PC-9 (cell line): ENCODE results near the gene PPM1N. TPM values are rescaled to one million over a fixed set of nuclear protein-coding genes. Genes with fewer than 3 reads are reported as not detected.

ENCODE experiments used
- BruUV-seq: library from RNA; stranded (reverse); fragments of 400-500 nt; replicated peaks from 2 replicates; lab custom pipeline; 2021; lab: Mats Ljungman, UMichigan
- CTCF ChIA-PET: fragments of 300-600 bp; sonication (Branson Sonifier 250); formaldehyde crosslinking; loops from one replicate; lab custom pipeline; 2022; ENCODE audit warnings: antibody characterized with exemption; lab: Charles Lee
- POLR2A ChIA-PET: fragments of 300-600 bp; sonication (Branson Sonifier 250); formaldehyde crosslinking; loops from one replicate; lab custom pipeline; 2022; ENCODE audit warnings: antibody characterized with exemption; ENCODE audit not compliant: unreplicated experiment; lab: Charles Lee
- DNase-seq, 2 experiments: peaks; one replicate each; pipeline versions ENCODE4 v3.0.0 to v3.0.0-alpha.2; 2015 to 2022; ENCODE audit warnings: mixed read lengths in 1 of 2
- H2AFZ ChIP-seq: fragments of 200-600 bp; sonication (generic); 2 replicates; pipeline ENCODE4 v1.8.1; 2017; ENCODE audit warnings: antibody characterized with exemption
- H3F3A ChIP-seq: fragments of 200-600 bp; sonication (generic); 2 replicates; pipeline ENCODE4 v1.8.1; 2017; ENCODE audit warnings: antibody characterized with exemption, mild to moderate bottlenecking, low read depth; ENCODE audit not compliant: insufficient read depth
- H3K27ac ChIP-seq: fragments of 200-600 bp; sonication (generic); 2 replicates; pipeline ENCODE4 v1.6.1; 2016; ENCODE audit warnings: mixed run types
- H3K27me3 ChIP-seq: fragments of 200-600 bp; sonication (generic); 2 replicates; pipeline ENCODE4 v1.6.1; 2016; ENCODE audit warnings: low read depth, mixed run types; ENCODE audit not compliant: insufficient read depth
- H3K36me3 ChIP-seq: fragments of 200-600 bp; sonication (generic); 2 replicates; pipeline ENCODE4 v1.6.1; 2016; ENCODE audit warnings: low read depth, mixed run types
- H3K4me1 ChIP-seq: fragments of 200-600 bp; sonication (generic); replicated peaks from 2 replicates; pipeline ENCODE4 v1.6.1; 2016; ENCODE audit warnings: mixed run types; ENCODE audit not compliant: insufficient read depth
- H3K4me2 ChIP-seq: fragments of 200-600 bp; sonication (generic); 2 replicates; pipeline ENCODE4 v1.6.1; 2017; ENCODE audit warnings: mixed run types
- H3K4me3 ChIP-seq: fragments of 200-600 bp; sonication (generic); 2 replicates; pipeline ENCODE4 v1.6.1; 2016; ENCODE audit warnings: mixed run types
- H3K79me2 ChIP-seq: fragments of 200-600 bp; sonication (generic); 2 replicates; pipeline ENCODE4 v1.6.1; 2017; ENCODE audit warnings: low read depth, mixed run types
- H3K9me2 ChIP-seq: fragments of 200-600 bp; sonication (generic); 2 replicates; pipeline ENCODE4 v1.8.1; 2017; ENCODE audit warnings: mild to moderate bottlenecking; ENCODE audit not compliant: insufficient read depth
- H3K9me3 ChIP-seq: fragments of 200-600 bp; sonication (generic); 2 replicates; pipeline ENCODE4 v1.8.1; 2016; ENCODE audit warnings: low read depth; ENCODE audit not compliant: insufficient read depth
- H4K20me1 ChIP-seq: fragments of 200-600 bp; sonication (generic); 2 replicates; pipeline ENCODE4 v1.8.1; 2017; ENCODE audit not compliant: insufficient read depth
- EZH2 ChIP-seq: fragments of 200-600 bp; sonication (generic); IDR thresholded peaks from 2 replicates; pipeline ENCODE4 v1.8.0; 2017; ENCODE audit warnings: antibody characterized with exemption, low read depth
- intact Hi-C: fragments of 100-400 bp; cut with micrococcal nuclease; formaldehyde crosslinking; loops from one replicate; pipeline ENCODE4 v1.10.0; 2022; ENCODE audit not compliant: unreplicated experiment
- total RNA-seq: library from RNA; stranded (reverse); gene quantifications from 2 replicates; pipeline ENCODE4 v1.2.3, GENCODE V29; 2021
- TF ChIP-seq, protein P1 (sequence below): fragments of 200-600 bp; sonication (generic); conservative IDR thresholded peaks from 2 replicates; pipeline ENCODE4 v1.6.1; 2017; ENCODE audit warnings: mixed run types, antibody characterized with exemption, mild to moderate bottlenecking, moderate library complexity

Gene PPM1N
- total RNA-seq, 1 experiment from 2014 or later = 5.0 TPM

DNA sequence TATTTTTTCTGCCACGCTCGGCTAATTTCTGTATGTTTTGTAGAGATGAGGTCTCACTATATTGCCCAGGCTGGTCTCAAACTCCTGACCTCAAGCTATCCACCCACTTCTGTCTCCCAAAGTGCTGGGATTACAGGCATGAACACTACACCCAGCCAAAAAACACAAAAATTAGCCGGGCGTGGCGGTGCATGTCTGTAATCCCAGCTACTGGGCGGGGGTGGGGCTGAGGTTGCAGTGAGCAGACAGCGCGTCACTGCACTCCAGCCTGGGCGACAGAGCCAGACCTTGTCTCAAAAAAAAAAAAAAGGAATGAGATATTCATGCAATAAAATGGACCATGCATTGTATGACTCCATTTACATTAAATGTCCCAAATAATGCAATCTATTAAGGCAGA, 41.2 kb downstream of the PPM1N start:
- no peak for TF ChIP-seq EZH2
- TF ChIP-seq, protein P1, sequence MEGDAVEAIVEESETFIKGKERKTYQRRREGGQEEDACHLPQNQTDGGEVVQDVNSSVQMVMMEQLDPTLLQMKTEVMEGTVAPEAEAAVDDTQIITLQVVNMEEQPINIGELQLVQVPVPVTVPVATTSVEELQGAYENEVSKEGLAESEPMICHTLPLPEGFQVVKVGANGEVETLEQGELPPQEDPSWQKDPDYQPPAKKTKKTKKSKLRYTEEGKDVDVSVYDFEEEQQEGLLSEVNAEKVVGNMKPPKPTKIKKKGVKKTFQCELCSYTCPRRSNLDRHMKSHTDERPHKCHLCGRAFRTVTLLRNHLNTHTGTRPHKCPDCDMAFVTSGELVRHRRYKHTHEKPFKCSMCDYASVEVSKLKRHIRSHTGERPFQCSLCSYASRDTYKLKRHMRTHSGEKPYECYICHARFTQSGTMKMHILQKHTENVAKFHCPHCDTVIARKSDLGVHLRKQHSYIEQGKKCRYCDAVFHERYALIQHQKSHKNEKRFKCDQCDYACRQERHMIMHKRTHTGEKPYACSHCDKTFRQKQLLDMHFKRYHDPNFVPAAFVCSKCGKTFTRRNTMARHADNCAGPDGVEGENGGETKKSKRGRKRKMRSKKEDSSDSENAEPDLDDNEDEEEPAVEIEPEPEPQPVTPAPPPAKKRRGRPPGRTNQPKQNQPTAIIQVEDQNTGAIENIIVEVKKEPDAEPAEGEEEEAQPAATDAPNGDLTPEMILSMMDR = no peak
- no peak for DNase-seq
- CTCF ChIA-PET = interaction anchor here (0.7 kb wide), 1 partner anchor 452 kb away, joined by 3 read pairs; no protein-coding TSS in a partner anchor

DNA sequence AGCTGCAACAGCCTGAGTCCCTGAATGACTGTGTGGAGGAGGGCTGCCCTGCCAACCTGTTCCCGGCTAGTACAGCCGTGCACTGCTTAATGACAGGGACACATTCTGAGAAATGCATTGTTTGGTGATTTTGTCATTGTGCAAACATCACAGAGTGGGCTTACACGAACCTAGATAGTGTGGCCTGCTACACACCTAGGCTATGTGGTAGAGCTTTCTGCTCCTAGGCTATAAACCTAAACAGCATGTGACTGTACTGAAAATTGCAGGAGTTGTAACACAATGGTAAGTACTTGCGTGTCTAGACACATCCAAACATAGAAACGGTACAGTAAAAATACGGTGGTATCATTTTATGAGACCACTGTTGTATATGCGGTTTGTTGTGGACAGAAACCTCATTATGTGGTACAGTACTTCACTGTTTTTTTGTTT, 44.0 kb downstream of the PPM1N start:
- no peaks in the 10 kb centered on the region for H3K9me2 ChIP-seq
- no peaks in the 10 kb centered on the region for H4K20me1 ChIP-seq
- TF ChIP-seq, protein P1 = no peak
- no peak for TF ChIP-seq EZH2
- peak in 1 of 2 experiments; percentile 56 for DNase-seq
- no peaks in the 10 kb centered on the region for H3K36me3 ChIP-seq
- no peak overlapping the region for H2AFZ ChIP-seq
- ChIA-PET POLR2A (no interaction called here), CTCF (no interaction called here)
- peaks cover 7% of the 10 kb centered on the region; the same call in 1 of the 2 replicates for H3K4me1 ChIP-seq
- no peak overlapping the region for H3K27ac ChIP-seq
- H3K27me3 ChIP-seq = no peaks in the 10 kb centered on the region
- H3K4me2 ChIP-seq = no peak overlapping the region
- H3K9me3 ChIP-seq = no peaks in the 10 kb centered on the region
- no peak overlapping the region for H3K4me3 ChIP-seq
- BruUV-seq = no TSS peak
- peaks cover 8% of the 10 kb centered on the region; the same call in 1 of the 2 replicates for H3F3A ChIP-seq
- intact Hi-C loops = no loop called here
- H3K79me2 ChIP-seq = no peaks in the 10 kb centered on the region

More for the DNA sequence above, 41.2 kb downstream of the PPM1N start:
- intact Hi-C loops = no loop called here
- peaks cover 14% of the 10 kb centered on the region; the same call in 1 of the 2 replicates for H3F3A ChIP-seq
- H3K4me2 ChIP-seq = no peak overlapping the region
- no peaks in the 10 kb centered on the region for H4K20me1 ChIP-seq
- POLR2A ChIA-PET = interaction anchor here (0.7 kb wide), 1 partner anchor 11 kb away, joined by 15 read pairs; no protein-coding TSS in a partner anchor
- no peak overlapping the region for H3K4me3 ChIP-seq
- no peaks in the 10 kb centered on the region for H3K79me2 ChIP-seq
- no peaks in the 10 kb centered on the region for H3K36me3 ChIP-seq
- H2AFZ ChIP-seq = no peak overlapping the region
- H3K9me3 ChIP-seq = no peaks in the 10 kb centered on the region
- H3K27ac ChIP-seq = no peak overlapping the region
- H3K27me3 ChIP-seq = no peaks in the 10 kb centered on the region
- no TSS peak for BruUV-seq
- no peaks in the 10 kb centered on the region for H3K9me2 ChIP-seq
- H3K4me1 ChIP-seq = peaks cover 24% of the 10 kb centered on the region

DNA sequence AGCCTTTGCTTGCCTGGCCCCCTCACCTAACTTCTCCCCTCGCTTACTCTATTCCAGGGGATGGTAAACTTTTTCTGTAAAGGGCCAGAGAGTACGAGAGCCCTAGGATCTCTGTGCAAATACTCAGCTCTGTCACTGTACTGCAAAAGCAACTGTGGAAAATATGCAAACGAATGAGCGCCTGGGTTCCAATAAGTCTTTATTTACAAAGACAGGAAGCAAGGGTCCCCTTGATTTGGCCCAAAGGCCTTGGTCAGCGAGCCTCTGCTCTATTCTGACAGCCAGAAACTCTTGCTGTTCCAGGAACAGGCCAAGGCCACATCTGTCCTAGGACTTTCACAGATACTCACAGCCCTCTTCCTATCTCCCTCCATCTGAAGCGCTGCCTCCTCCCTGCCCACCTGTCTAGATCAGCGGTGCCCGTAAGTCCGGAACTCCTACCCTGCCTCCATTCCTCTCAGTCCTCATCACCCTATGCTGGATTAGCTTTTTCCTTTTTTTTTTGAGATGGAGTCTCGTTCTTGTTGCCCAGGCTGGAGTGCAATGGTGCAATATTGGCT, 49.0 kb downstream of the PPM1N start:
- BruUV-seq = no TSS peak
- Histone ChIP-seq H3K9me3 (no peaks in the 10 kb centered on the region), H2AFZ (no peak overlapping the region), H3F3A (peaks cover 27% of the 10 kb centered on the region; the same call in 1 of the 2 replicates), H3K4me3 (no peak overlapping the region), H3K9me2 (no peaks in the 10 kb centered on the region), H3K36me3 (no peaks in the 10 kb centered on the region; the same call in 1 of the 2 replicates), H4K20me1 (no peaks in the 10 kb centered on the region), H3K79me2 (no peaks in the 10 kb centered on the region), H3K4me1 (peaks cover 18% of the 10 kb centered on the region), H3K27ac (0 out of 2 replicates have a peak overlapping the region, but pooled peaks have one; percentile 74), H3K27me3 (no peaks in the 10 kb centered on the region), H3K4me2 (no peak overlapping the region)
- POLR2A ChIA-PET = no interaction called here
- no peak for TF ChIP-seq EZH2
- TF ChIP-seq, protein P1 = no peak
- intact Hi-C loops = no loop called here
- CTCF ChIA-PET = no interaction called here
- DNase-seq = no peak
